Stimulated activated CD4-positive, alpha-beta T cell treated with anti-CD3 and anti-CD28 coated beads, TNF-alpha, amount 100 ng/mL, for 1 hour (primary cell): ENCODE data around the gene DNER.

ENCODE experiments used
- DNase-seq, 3 donors: peaks; one replicate each; pipeline ENCODE4 v3.0.0-alpha.2; 2020; ENCODE audit warnings: low read depth in 3 of 3, low spot score in 1 of 3

DNER gene

GRCh38 chr2:229445019-229445418, 269.3 kb downstream of the DNER start:
- no peak for DNase-seq

- DNase-seq, result no peak
Measured at GRCh38 chr2:229443546-229444268, 270.6 kb downstream of the DNER start.

- no peak for DNase-seq
Measured at GRCh38 chr2:229443141-229443540, 271.2 kb downstream of the DNER start.

GRCh38 chr2:229438430-229439159, 275.8 kb downstream of the DNER start:
- DNase-seq, result no peak

GRCh38 chr2:229437467-229437866, 276.9 kb downstream of the DNER start:
- DNase-seq, result no peak

GRCh38 chr2:229434187-229434586, 280.2 kb downstream of the DNER start:
- no peak for DNase-seq

- DNase-seq, result no peak
Measured at GRCh38 chr2:229433351-229433750, 281.0 kb downstream of the DNER start.

GRCh38 chr2:229431327-229431954, 282.9 kb downstream of the DNER start:
- DNase-seq, result no peak

- no peak for DNase-seq
Measured at GRCh38 chr2:229429589-229429988, 284.8 kb downstream of the DNER start.

- DNase-seq, result no peak
Measured at GRCh38 chr2:229426464-229426863, 287.9 kb downstream of the DNER start.

GRCh38 chr2:229425598-229425997, 288.8 kb downstream of the DNER start:
- no peak for DNase-seq

- DNase-seq, result no peak
Measured at GRCh38 chr2:229422063-229422462, 292.3 kb downstream of the DNER start.

- DNase-seq, result no peak
Measured at GRCh38 chr2:229419158-229419557, 295.2 kb downstream of the DNER start.

GRCh38 chr2:229417916-229418315, 296.4 kb downstream of the DNER start:
- DNase-seq, result no peak

GRCh38 chr2:229417176-229417575, 297.2 kb downstream of the DNER start:
- DNase-seq, result no peak

GRCh38 chr2:229416116-229416694, 298.1 kb downstream of the DNER start:
- no peak for DNase-seq

- no peak for DNase-seq
Measured at GRCh38 chr2:229414631-229415030, 299.7 kb downstream of the DNER start.

- no peak for DNase-seq
Measured at GRCh38 chr2:229412686-229413085, 301.7 kb downstream of the DNER start.

GRCh38 chr2:229410946-229411345, 303.4 kb downstream of the DNER start:
- no peak for DNase-seq

GRCh38 chr2:229410264-229410663, 304.1 kb downstream of the DNER start:
- DNase-seq, result no peak

- no peak for DNase-seq
Measured at GRCh38 chr2:229409751-229410181, 304.6 kb downstream of the DNER start.

GRCh38 chr2:229408962-229409361, 305.4 kb downstream of the DNER start:
- DNase-seq, result no peak
